Immature natural killer cell (primary cell): ENCODE data around the gene SNX25. TPM values are rescaled to one million over a fixed set of nuclear protein-coding genes. Genes with fewer than 3 reads are reported as not detected.
"Not testable (repeated sequence)": the region's sequence is repeated elsewhere in the genome, so short reads cannot be mapped to it uniquely, and the experiment has no call there.

Experiments
- DNase-seq, 3 donors: peaks; one replicate each; pipeline ENCODE4 v3.0.0; 2022; ENCODE audit warnings: mixed read lengths in 1 of 3
- H3K27ac Mint-ChIP-seq, 6 donors: one replicate each; pipeline ENCODE4 v1.8.0; 2020; ENCODE audit warnings: mixed read lengths in 6 of 6, mild to moderate bottlenecking in 5 of 6, inconsistent platforms in 4 of 6, moderate library complexity in 3 of 6
- H3K27me3 Mint-ChIP-seq, 3 donors: one replicate each; pipeline ENCODE4 v1.8.0; 2020 to 2021; ENCODE audit warnings: low read depth in 3 of 3, mild to moderate bottlenecking in 3 of 3, mixed read lengths in 3 of 3, moderate library complexity in 3 of 3, inconsistent platforms in 1 of 3
- H3K36me3 Mint-ChIP-seq, 3 donors: one replicate each; pipeline ENCODE4 v1.8.0; 2020; ENCODE audit warnings: mixed read lengths in 3 of 3, inconsistent platforms in 2 of 3, mild to moderate bottlenecking in 2 of 3
- H3K4me1 Mint-ChIP-seq, 2 donors: one replicate each; pipeline ENCODE4 v1.8.0; 2020; ENCODE audit warnings: inconsistent platforms in 2 of 2, mild to moderate bottlenecking in 2 of 2, mixed read lengths in 2 of 2, moderate library complexity in 1 of 2
- H3K4me3 Mint-ChIP-seq, 5 donors: one replicate each; pipeline ENCODE4 v1.8.0; 2020; ENCODE audit warnings: mild to moderate bottlenecking in 5 of 5, mixed read lengths in 5 of 5, inconsistent platforms in 3 of 5, moderate library complexity in 3 of 5
- H3K9me3 Mint-ChIP-seq, 6 donors: one replicate each; pipeline ENCODE4 v1.8.0; 2020; ENCODE audit warnings: mild to moderate bottlenecking in 6 of 6, mixed read lengths in 6 of 6, inconsistent platforms in 4 of 6, moderate library complexity in 3 of 6
- polyA plus RNA-seq, 3 donors: library from polyadenylated mRNA; unstranded; fragments of 300-500 nt; fragmentation: Illumina TruSeq; gene quantifications; one replicate each; pipeline ENCODE4 v1.2.3, GENCODE V29; 2021

SNX25 gene
- polyA plus RNA-seq, 3 donors from 2014 or later = 1.9 to 5.2 (median 3.3) TPM

DNA sequence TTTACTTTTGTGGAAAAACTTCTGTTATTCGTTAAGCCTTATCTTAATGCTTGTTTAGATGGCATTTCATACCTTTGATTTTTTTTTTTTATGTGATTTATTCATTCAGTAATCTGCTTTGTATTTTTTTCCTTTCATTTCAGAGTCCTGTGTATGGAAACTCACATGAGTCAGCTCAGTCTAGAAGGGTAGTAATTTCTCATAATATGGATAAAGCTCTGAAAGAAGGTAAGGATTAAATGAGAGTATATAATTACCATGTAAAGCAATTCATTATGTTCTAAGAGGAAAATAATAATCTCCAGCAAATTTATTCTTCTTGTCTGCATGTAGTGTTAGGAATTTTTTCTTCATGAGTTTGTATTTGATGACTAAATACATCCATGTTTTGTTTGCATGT is 37.8 kb downstream of the SNX25 start:
- Mint-ChIP-seq H3K9me3 (no peaks in the 10 kb centered on the region), H3K4me3 (no peak overlapping the region), H3K27me3 (no peaks in the 10 kb centered on the region), H3K27ac (peak overlapping the region in 1 of 6 donors; percentile 68), H3K4me1 (peaks cover 0 to 2% of the 10 kb centered on the region in 2 donors), H3K36me3 (peaks cover 4 to 7% (median 5%) of the 10 kb centered on the region in 3 donors)
- DNase-seq = no peak

GRCh38 chr4:185248393-185249039 is 39.1 kb downstream of the SNX25 start:
- no peak for DNase-seq
- peaks cover 4 to 7% (median 5%) of the 10 kb centered on the region in 3 donors for H3K36me3 Mint-ChIP-seq
- no peaks in the 10 kb centered on the region for H3K27me3 Mint-ChIP-seq
- no peak overlapping the region for H3K4me3 Mint-ChIP-seq
- H3K4me1 Mint-ChIP-seq = no peaks in the 10 kb centered on the region
- H3K27ac Mint-ChIP-seq = no peak overlapping the region
- H3K9me3 Mint-ChIP-seq = no peaks in the 10 kb centered on the region

DNA sequence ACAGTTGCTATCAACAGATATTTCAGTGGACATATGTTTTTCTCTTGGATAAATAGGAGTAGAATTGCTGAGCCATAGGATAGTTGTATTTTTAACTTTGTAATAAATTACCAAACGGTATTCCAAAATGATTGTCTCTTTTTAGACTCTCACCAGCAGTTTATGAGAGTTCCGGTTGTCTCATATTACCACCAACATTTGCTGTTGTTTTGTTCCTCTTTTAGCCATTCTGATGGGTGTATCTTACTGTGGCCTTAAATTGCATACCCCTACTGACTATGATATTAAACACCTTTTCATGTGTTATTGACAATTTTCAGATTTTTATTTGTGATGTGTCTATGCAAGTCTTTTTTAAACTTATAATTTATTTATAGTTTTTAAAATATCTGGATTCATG is 39.7 kb downstream of the SNX25 start:
- Mint-ChIP-seq H3K27ac (no peak overlapping the region), H3K4me3 (no peak overlapping the region), H3K4me1 (no peaks in the 10 kb centered on the region), H3K9me3 (no peaks in the 10 kb centered on the region), H3K27me3 (no peaks in the 10 kb centered on the region), H3K36me3 (peaks cover 4 to 7% (median 5%) of the 10 kb centered on the region in 3 donors)
- DNase-seq = no peak

DNA sequence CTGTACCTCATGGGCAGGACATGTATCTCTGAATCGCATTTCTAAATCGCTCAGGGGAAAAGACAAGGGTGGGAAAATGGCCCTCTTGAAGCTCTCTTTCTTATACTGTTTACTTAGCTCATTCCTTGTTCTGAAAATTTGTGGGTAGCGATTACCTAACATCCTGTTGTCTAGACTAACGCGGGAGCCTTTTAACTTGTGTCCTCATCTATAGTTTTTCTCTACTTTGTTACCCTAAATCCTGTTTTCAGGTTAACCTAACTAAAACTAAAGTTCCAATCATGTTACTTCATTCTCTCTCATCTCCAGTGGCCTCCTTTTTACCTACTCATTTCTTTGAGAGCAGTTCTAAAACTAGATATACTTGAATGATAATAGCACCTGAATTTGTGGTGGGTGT is 45.0 kb downstream of the SNX25 start:
- Mint-ChIP-seq H3K27ac (peak overlapping the region in 2 of 6 donors; percentile 18 to 40), H3K4me1 (peaks cover 6 to 14% of the 10 kb centered on the region in 2 donors), H3K27me3 (no peaks in the 10 kb centered on the region), H3K4me3 (no peak overlapping the region), H3K9me3 (no peaks in the 10 kb centered on the region), H3K36me3 (peaks cover 0 to 5% (median 0%) of the 10 kb centered on the region in 3 donors)
- DNase-seq = no peak

GRCh38 chr4:185255868-185256267 is 46.5 kb downstream of the SNX25 start:
- Mint-ChIP-seq H3K27ac (peak overlapping the region in 4 of 6 donors; percentile 73 to 86 (median 79)), H3K9me3 (no peaks in the 10 kb centered on the region), H3K4me3 (peak overlapping the region in 3 of 5 donors; percentile 74 to 91 (median 78)), H3K4me1 (peaks cover 6 to 14% of the 10 kb centered on the region in 2 donors), H3K36me3 (no peaks in the 10 kb centered on the region), H3K27me3 (no peaks in the 10 kb centered on the region)
- DNase-seq = peak in 1 of 3 donors; percentile 16

DNA sequence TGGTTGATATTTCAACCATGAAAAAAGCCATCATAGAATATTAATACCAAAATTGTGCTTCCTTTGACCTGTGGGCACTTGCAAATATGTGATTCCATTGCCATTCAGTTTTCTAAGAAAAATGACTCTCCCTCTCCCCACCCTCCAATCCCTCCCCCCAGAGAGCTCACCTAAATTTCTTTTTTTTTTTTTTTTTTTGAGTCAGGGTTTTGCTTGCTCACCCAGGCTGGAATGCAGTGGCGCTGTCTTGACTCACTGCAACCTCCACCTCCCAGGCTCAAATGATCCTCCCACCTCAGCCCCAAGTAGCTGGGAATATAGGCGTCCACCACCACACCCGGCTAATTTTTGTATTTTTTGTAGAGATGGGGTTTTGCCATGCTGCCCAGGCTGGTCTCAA is 47.0 kb downstream of the SNX25 start:
- peak overlapping the region in 4 of 6 donors; percentile 73 to 86 (median 79) for H3K27ac Mint-ChIP-seq
- H3K4me1 Mint-ChIP-seq = peaks cover 6 to 14% of the 10 kb centered on the region in 2 donors
- no peaks in the 10 kb centered on the region for H3K9me3 Mint-ChIP-seq
- H3K27me3 Mint-ChIP-seq = no peaks in the 10 kb centered on the region
- peak overlapping the region in 3 of 5 donors; percentile 74 to 91 (median 78) for H3K4me3 Mint-ChIP-seq
- DNase-seq = no peak
- no peaks in the 10 kb centered on the region for H3K36me3 Mint-ChIP-seq

GRCh38 chr4:185257086-185257485 is 47.7 kb downstream of the SNX25 start:
- H3K27me3 Mint-ChIP-seq = no peaks in the 10 kb centered on the region
- no peak overlapping the region for H3K4me3 Mint-ChIP-seq
- no peak for DNase-seq
- peak overlapping the region in 3 of 6 donors; percentile 28 to 78 (median 49) for H3K27ac Mint-ChIP-seq
- H3K4me1 Mint-ChIP-seq = peaks cover 6 to 14% of the 10 kb centered on the region in 2 donors
- H3K9me3 Mint-ChIP-seq = no peaks in the 10 kb centered on the region
- peaks cover 0 to 1% (median 0%) of the 10 kb centered on the region in 3 donors for H3K36me3 Mint-ChIP-seq

DNA sequence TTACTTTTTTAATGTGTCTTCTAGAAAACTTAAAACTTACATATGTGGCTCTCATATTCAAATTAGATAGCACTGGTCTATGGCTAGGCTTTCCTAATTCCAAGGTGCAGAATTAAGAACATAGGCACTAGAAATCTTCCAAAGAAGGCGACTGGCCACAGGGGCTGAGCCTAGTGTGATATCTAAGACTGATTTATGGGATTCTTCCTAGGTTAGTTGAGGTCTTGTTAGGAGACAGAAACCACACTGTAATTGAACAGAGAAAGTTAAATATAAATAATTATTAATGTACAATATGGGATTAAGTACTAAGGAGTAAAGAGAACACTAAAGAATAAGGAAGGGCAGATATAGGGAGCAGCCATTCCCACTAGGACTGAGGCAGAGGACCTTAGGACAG is 48.3 kb downstream of the SNX25 start:
- H3K36me3 Mint-ChIP-seq = peaks cover 0 to 4% (median 0%) of the 10 kb centered on the region in 3 donors
- DNase-seq = no peak
- no peaks in the 10 kb centered on the region for H3K27me3 Mint-ChIP-seq
- H3K27ac Mint-ChIP-seq = peak overlapping the region in 1 of 6 donors; percentile 25
- H3K9me3 Mint-ChIP-seq = no peaks in the 10 kb centered on the region
- H3K4me3 Mint-ChIP-seq = no peak overlapping the region
- peaks cover 6 to 14% of the 10 kb centered on the region in 2 donors for H3K4me1 Mint-ChIP-seq

- peaks cover 6 to 16% of the 10 kb centered on the region in 2 donors for H3K4me1 Mint-ChIP-seq
- DNase-seq, H3K36me3 Mint-ChIP-seq, H3K27me3 Mint-ChIP-seq, H3K9me3 Mint-ChIP-seq, H3K4me3 Mint-ChIP-seq: not testable (repeated sequence)
- H3K27ac Mint-ChIP-seq = peak overlapping the region in 1 of 6 donors; percentile 46
Observed at GRCh38 chr4:185258741-185259140, 49.3 kb downstream of the SNX25 start.

DNA sequence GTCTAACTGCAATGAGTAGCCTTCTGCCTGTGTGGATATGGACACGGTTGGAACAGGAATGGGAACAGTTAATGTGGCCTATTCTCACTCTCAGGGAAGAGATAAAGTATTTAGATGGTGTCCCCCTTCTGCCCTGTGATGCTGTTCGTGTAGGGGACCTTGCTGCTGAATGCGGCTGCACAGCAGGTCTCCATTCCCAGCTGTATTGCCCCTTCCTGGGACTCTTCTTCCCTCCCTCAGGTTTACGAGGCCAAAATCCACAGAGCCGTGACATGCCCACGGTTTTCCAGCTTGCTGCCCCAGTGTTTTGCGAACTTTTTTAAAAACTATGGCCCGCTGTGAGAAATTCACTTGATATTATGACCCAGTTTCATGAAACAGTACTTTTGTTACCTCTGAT is 50.3 kb downstream of the SNX25 start:
- Mint-ChIP-seq H3K36me3 (peaks cover 0 to 10% (median 0%) of the 10 kb centered on the region in 3 donors), H3K4me3 (no peak overlapping the region), H3K27me3 (no peaks in the 10 kb centered on the region), H3K9me3 (no peaks in the 10 kb centered on the region), H3K27ac (no peak overlapping the region), H3K4me1 (peaks cover 6 to 11% of the 10 kb centered on the region in 2 donors)
- no peak for DNase-seq

DNA sequence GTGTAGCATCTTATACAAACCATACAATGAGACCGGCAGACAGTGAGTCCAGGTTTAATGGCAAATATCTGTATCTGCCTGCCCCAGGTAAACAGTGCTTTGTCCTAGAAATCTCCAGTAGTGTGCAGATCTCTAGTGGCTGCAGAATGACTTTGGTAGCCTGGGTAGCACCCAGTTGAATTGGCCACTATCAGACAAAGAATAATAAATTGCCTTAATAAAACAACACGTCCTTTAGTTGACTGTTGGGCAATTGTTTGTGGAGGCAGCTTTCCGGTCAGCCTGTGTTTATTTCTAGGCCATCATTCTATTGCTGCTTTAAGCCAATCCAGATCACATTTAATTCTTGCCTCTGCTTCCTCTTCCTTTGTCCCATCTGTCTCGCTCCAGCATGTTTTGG is 52.5 kb downstream of the SNX25 start:
- Mint-ChIP-seq H3K27ac (no peak overlapping the region), H3K27me3 (no peaks in the 10 kb centered on the region), H3K4me3 (no peak overlapping the region), H3K9me3 (no peaks in the 10 kb centered on the region), H3K36me3 (peaks cover 0 to 15% (median 4%) of the 10 kb centered on the region in 3 donors), H3K4me1 (peaks cover 6% of the 10 kb centered on the region in 2 donors)
- DNase-seq = no peak

GRCh38 chr4:185263419-185263818 is 54.0 kb downstream of the SNX25 start:
- Mint-ChIP-seq H3K4me1 (peaks cover 6% of the 10 kb centered on the region in 2 donors), H3K27ac (peak overlapping the region in 1 of 6 donors; percentile 54), H3K27me3 (no peaks in the 10 kb centered on the region), H3K9me3 (no peaks in the 10 kb centered on the region), H3K4me3 (no peak overlapping the region), H3K36me3 (peaks cover 7 to 23% (median 10%) of the 10 kb centered on the region in 3 donors)
- DNase-seq = no peak

GRCh38 chr4:185265942-185266341 is 56.5 kb downstream of the SNX25 start:
- H3K36me3 Mint-ChIP-seq = peaks cover 10 to 34% (median 20%) of the 10 kb centered on the region in 3 donors
- H3K9me3 Mint-ChIP-seq = no peaks in the 10 kb centered on the region
- H3K4me1 Mint-ChIP-seq = peaks cover 0 to 1% of the 10 kb centered on the region in 2 donors
- DNase-seq = no peak
- H3K4me3 Mint-ChIP-seq = no peak overlapping the region
- no peaks in the 10 kb centered on the region for H3K27me3 Mint-ChIP-seq
- no peak overlapping the region for H3K27ac Mint-ChIP-seq

DNA sequence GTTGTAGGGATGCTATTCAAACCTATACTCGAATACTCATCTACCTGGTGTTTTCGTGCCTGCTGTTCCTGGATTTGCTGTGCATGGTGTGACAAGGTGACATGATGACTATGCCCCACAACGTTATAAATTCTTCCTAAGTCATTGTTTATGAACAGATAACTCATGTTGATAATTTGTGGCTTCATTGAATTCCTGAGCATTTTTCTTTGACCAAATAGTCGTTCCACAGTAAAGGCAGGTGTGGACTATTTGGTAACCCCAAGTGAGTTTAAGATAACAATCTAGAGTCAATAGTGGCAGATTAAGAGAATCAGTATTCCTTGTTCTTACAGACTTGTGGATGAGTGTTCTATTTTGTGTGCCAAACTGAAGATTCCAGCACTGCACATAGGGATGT is 59.9 kb downstream of the SNX25 start:
- no peak overlapping the region for H3K27ac Mint-ChIP-seq
- no peak overlapping the region for H3K4me3 Mint-ChIP-seq
- H3K36me3 Mint-ChIP-seq = peaks cover 15 to 27% (median 26%) of the 10 kb centered on the region in 3 donors
- H3K9me3 Mint-ChIP-seq = no peaks in the 10 kb centered on the region
- no peak for DNase-seq
- H3K27me3 Mint-ChIP-seq = no peaks in the 10 kb centered on the region
- no peaks in the 10 kb centered on the region for H3K4me1 Mint-ChIP-seq

- no peaks in the 10 kb centered on the region for H3K4me1 Mint-ChIP-seq
- H3K27me3 Mint-ChIP-seq = no peaks in the 10 kb centered on the region
- no peak overlapping the region for H3K4me3 Mint-ChIP-seq
- H3K9me3 Mint-ChIP-seq = no peaks in the 10 kb centered on the region
- H3K27ac Mint-ChIP-seq = peak overlapping the region in 1 of 6 donors; percentile 34
- DNase-seq = no peak
- H3K36me3 Mint-ChIP-seq = peaks cover 15 to 28% (median 24%) of the 10 kb centered on the region in 3 donors
Observed at GRCh38 chr4:185270037-185270436, 60.6 kb downstream of the SNX25 start.
